ENCODE data around the gene INO80D.

Gene INO80D

DNA sequence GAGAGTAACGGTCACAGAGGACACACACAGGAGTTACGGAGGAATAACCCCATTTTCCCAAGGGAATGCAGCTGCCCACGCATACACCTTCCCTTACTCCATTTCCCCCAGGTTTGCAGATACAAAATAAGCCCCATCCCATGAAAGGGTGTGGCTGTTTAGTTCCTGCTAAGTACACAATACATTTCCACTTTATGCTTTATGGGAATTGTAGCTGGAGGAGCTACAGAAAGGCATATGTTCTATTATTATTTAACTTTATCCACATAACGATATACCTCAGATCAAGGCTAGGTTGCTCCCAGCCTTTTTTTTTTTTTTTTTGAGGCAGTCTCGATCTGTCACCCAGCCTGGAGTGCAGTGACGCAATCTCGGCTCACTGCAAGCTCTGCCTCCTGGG is 22.7 kb upstream of the INO80D start:
- H3K4me3 ChIP-seq (ENCODE audit: low read depth, low read length), result no peak overlapping the region
- no peak overlapping the region for H3K27ac ChIP-seq (ENCODE audit: extremely low read depth, low read depth, low read length)
- no peaks in the 10 kb centered on the region for H3K9me3 ChIP-seq (ENCODE audit: control insufficient read depth, insufficient read depth, low read depth, low read length)
- CTCF ChIA-PET, result no interaction called here
- no peak for TF ChIP-seq ZBTB21 (tag by site-specific recombination; IDR thresholded peaks at IDR 0.05)
- no peak for TF ChIP-seq ZNF830 (tag by site-specific recombination; IDR thresholded peaks at IDR 0.05; ENCODE audit: low read depth)
- TF ChIP-seq, protein P1, sequence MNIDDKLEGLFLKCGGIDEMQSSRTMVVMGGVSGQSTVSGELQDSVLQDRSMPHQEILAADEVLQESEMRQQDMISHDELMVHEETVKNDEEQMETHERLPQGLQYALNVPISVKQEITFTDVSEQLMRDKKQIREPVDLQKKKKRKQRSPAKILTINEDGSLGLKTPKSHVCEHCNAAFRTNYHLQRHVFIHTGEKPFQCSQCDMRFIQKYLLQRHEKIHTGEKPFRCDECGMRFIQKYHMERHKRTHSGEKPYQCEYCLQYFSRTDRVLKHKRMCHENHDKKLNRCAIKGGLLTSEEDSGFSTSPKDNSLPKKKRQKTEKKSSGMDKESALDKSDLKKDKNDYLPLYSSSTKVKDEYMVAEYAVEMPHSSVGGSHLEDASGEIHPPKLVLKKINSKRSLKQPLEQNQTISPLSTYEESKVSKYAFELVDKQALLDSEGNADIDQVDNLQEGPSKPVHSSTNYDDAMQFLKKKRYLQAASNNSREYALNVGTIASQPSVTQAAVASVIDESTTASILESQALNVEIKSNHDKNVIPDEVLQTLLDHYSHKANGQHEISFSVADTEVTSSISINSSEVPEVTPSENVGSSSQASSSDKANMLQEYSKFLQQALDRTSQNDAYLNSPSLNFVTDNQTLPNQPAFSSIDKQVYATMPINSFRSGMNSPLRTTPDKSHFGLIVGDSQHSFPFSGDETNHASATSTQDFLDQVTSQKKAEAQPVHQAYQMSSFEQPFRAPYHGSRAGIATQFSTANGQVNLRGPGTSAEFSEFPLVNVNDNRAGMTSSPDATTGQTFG (tag by site-specific recombination; IDR thresholded peaks at IDR 0.05; ENCODE audit: borderline replicate concordance), result no peak
- TF ChIP-seq BCL11A (tag by site-specific recombination; IDR thresholded peaks at IDR 0.05; ENCODE audit: low read depth), result no peak
- no peak for TF ChIP-seq ZSCAN30 (tag by site-specific recombination; IDR thresholded peaks at IDR 0.05)
- no peak for TF ChIP-seq GLI2 (tag by site-specific recombination; IDR thresholded peaks at IDR 0.05; ENCODE audit: borderline replicate concordance, low read depth)
- TF ChIP-seq ZFP41 (tag by site-specific recombination; IDR thresholded peaks at IDR 0.05; ENCODE audit: borderline replicate concordance), result no peak
- TF ChIP-seq ZNF548 (tag by site-specific recombination; IDR thresholded peaks at IDR 0.05), result no peak
- TF ChIP-seq ZIC2 (tag by site-specific recombination; IDR thresholded peaks at IDR 0.05), result no peak
- TF ChIP-seq ZNF132 (tag by site-specific recombination; IDR thresholded peaks at IDR 0.05; ENCODE audit: borderline replicate concordance), result no peak
- TF ChIP-seq ZNF366 (tag by site-specific recombination; conservative IDR thresholded peaks at IDR 0.05), result no peak
- TF ChIP-seq, protein P2, sequence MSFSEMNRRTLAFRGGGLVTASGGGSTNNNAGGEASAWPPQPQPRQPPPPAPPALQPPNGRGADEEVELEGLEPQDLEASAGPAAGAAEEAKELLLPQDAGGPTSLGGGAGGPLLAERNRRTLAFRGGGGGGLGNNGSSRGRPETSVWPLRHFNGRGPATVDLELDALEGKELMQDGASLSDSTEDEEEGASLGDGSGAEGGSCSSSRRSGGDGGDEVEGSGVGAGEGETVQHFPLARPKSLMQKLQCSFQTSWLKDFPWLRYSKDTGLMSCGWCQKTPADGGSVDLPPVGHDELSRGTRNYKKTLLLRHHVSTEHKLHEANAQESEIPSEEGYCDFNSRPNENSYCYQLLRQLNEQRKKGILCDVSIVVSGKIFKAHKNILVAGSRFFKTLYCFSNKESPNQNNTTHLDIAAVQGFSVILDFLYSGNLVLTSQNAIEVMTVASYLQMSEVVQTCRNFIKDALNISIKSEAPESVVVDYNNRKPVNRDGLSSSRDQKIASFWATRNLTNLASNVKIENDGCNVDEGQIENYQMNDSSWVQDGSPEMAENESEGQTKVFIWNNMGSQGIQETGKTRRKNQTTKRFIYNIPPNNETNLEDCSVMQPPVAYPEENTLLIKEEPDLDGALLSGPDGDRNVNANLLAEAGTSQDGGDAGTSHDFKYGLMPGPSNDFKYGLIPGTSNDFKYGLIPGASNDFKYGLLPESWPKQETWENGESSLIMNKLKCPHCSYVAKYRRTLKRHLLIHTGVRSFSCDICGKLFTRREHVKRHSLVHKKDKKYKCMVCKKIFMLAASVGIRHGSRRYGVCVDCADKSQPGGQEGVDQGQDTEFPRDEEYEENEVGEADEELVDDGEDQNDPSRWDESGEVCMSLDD (tag by site-specific recombination; IDR thresholded peaks at IDR 0.05), result no peak
- no peak for TF ChIP-seq ZNF19 (tag by site-specific recombination; IDR thresholded peaks at IDR 0.05; ENCODE audit: low read depth)
- TF ChIP-seq, protein P3, sequence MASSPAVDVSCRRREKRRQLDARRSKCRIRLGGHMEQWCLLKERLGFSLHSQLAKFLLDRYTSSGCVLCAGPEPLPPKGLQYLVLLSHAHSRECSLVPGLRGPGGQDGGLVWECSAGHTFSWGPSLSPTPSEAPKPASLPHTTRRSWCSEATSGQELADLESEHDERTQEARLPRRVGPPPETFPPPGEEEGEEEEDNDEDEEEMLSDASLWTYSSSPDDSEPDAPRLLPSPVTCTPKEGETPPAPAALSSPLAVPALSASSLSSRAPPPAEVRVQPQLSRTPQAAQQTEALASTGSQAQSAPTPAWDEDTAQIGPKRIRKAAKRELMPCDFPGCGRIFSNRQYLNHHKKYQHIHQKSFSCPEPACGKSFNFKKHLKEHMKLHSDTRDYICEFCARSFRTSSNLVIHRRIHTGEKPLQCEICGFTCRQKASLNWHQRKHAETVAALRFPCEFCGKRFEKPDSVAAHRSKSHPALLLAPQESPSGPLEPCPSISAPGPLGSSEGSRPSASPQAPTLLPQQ (tag by site-specific recombination; IDR thresholded peaks at IDR 0.05), result no peak
- no peak for TF ChIP-seq ZNF23 (tag by site-specific recombination; IDR thresholded peaks at IDR 0.05; ENCODE audit: borderline replicate concordance)
- TF ChIP-seq ZNF433 (tag by site-specific recombination; IDR thresholded peaks at IDR 0.05; ENCODE audit: low read depth), result no peak
- TF ChIP-seq ZSCAN23 (tag by site-specific recombination; IDR thresholded peaks at IDR 0.05), result no peak
- TF ChIP-seq, protein P4, sequence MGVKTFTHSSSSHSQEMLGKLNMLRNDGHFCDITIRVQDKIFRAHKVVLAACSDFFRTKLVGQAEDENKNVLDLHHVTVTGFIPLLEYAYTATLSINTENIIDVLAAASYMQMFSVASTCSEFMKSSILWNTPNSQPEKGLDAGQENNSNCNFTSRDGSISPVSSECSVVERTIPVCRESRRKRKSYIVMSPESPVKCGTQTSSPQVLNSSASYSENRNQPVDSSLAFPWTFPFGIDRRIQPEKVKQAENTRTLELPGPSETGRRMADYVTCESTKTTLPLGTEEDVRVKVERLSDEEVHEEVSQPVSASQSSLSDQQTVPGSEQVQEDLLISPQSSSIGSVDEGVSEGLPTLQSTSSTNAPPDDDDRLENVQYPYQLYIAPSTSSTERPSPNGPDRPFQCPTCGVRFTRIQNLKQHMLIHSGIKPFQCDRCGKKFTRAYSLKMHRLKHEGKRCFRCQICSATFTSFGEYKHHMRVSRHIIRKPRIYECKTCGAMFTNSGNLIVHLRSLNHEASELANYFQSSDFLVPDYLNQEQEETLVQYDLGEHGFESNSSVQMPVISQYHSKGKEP (tag by site-specific recombination; IDR thresholded peaks at IDR 0.05), result no peak
- TF ChIP-seq ZNF391 (tag by site-specific recombination; IDR thresholded peaks at IDR 0.05; ENCODE audit: borderline replicate concordance, low read depth), result no peak
- TF ChIP-seq SCRT2 (tag by site-specific recombination; IDR thresholded peaks at IDR 0.05), result no peak
- H3K36me3 ChIP-seq (ENCODE audit: control insufficient read depth in 2 of 2, insufficient read depth in 1 of 2, low read length in 2 of 2), result peaks cover 0 to 12% of the 10 kb centered on the region in 2 experiments; a peak in 2 of 3 replicates
- no peaks in the 10 kb centered on the region for H3K4me1 ChIP-seq (ENCODE audit: control insufficient read depth, insufficient read depth, low read length)
- POLR2A ChIA-PET, result no interaction called here

All from HEK293 (cell line).